ENCODE measurements around the gene ARMC8. TPM values are rescaled to one million over a fixed set of nuclear protein-coding genes. Genes with fewer than 3 reads are reported as not detected.
A peak's percentile ranks its signal among the peaks of the same experiment; 100 is the strongest.

The ARMC8 gene
- 29.9 and 30.3 TPM in 2 replicates for polyA plus RNA-seq (2013)

- H3K79me1 ChIP-seq (ENCODE audit: low read length), result peaks cover 8% of the 10 kb centered on the region
- H3K79me2 ChIP-seq (ENCODE audit: control insufficient read depth, insufficient read depth, low read length, poor library complexity), result peaks cover 8% of the 10 kb centered on the region
- H3K14ac ChIP-seq (ENCODE audit: low read length), result peak within 1 kb of the TSS; percentile 98
- H3K18ac ChIP-seq (ENCODE audit: low read length), result peak within 1 kb of the TSS; percentile 98
- peak within 1 kb of the TSS; percentile 98 for H2BK5ac ChIP-seq (ENCODE audit: low read depth, low read length, poor library complexity)
- H3K23ac ChIP-seq (ENCODE audit: low read length), result no peak within 1 kb of the TSS
- H4K8ac ChIP-seq (ENCODE audit: low read depth, low read length), result peak within 1 kb of the TSS; percentile 96
- H3K27me3 ChIP-seq (ENCODE audit: insufficient read depth, low read length), result no peaks in the 10 kb centered on the region
- peak within 1 kb of the TSS; percentile 99 for H2BK120ac ChIP-seq (ENCODE audit: insufficient read depth, low read length, poor library complexity)
- no CpG with 5 or more reads among the region's 59 CpGs for WGBS (ENCODE audit: extremely low coverage, insufficient coverage, insufficient read length)
- peak within 1 kb of the TSS; percentile 95 for H2AFZ ChIP-seq (ENCODE audit: insufficient read depth, low read length, poor library complexity)
- no peak within 1 kb of the TSS for H2AK5ac ChIP-seq (ENCODE audit: low read length)
- H3K36me3 ChIP-seq (ENCODE audit: control insufficient read depth in 1 of 2, insufficient read depth in 2 of 2, low read length in 2 of 2), result peaks cover under 1 to 1% of the 10 kb centered on the region in 2 experiments
- H4K91ac ChIP-seq (ENCODE audit: low read depth, low read length), result peak within 1 kb of the TSS; percentile 98
- peak within 1 kb of the TSS; percentile 89 for H3K9ac ChIP-seq (ENCODE audit: low read length)
- no peaks in the 10 kb centered on the region for H3K9me3 ChIP-seq (ENCODE audit: insufficient read depth, low read depth, low read length)
- peak within 1 kb of the TSS; percentile 91 for H3K4me3 ChIP-seq (ENCODE audit: low read depth, low read length)
- peaks cover 2 to 3% of the 10 kb centered on the region in 2 experiments for H3K4me1 ChIP-seq (ENCODE audit: control insufficient read depth in 1 of 2, insufficient read depth in 2 of 2, low read length in 2 of 2)
- peak; percentile 64 to 91 for DNase-seq
- H3K4me2 ChIP-seq (ENCODE audit: low read length), result peak within 1 kb of the TSS; percentile 57
- peak within 1 kb of the TSS; percentile 71 for H4K12ac ChIP-seq (ENCODE audit: low read depth, low read length)
- peak within 1 kb of the TSS; percentile 93 for H3K27ac ChIP-seq (ENCODE audit: low read depth, low read length)
- peak within 1 kb of the TSS; percentile 85 for H2BK12ac ChIP-seq (ENCODE audit: low read length)
- H3K4ac ChIP-seq (ENCODE audit: low read depth, low read length), result peak within 1 kb of the TSS; percentile 95
Measured at GRCh38 chr3:138187296-138188012, at the start of gene ARMC8. TSS of gene ARMC8 (plus strand) at chr3:138187301. CDS start at chr3:138187555, 254 bp downstream.

- no peak overlapping the region for H3K9ac ChIP-seq (ENCODE audit: low read length)
- no peak overlapping the region for H3K27ac ChIP-seq (ENCODE audit: low read depth, low read length)
- no peak overlapping the region for H2AK5ac ChIP-seq (ENCODE audit: low read length)
- no peak overlapping the region for H3K18ac ChIP-seq (ENCODE audit: low read length)
- H3K9me3 ChIP-seq (ENCODE audit: insufficient read depth, low read depth, low read length), result no peaks in the 10 kb centered on the region
- H2BK120ac ChIP-seq (ENCODE audit: insufficient read depth, low read length, poor library complexity), result no peak overlapping the region
- H4K8ac ChIP-seq (ENCODE audit: low read depth, low read length), result no peak overlapping the region
- no CpG with 5 or more reads among the region's 2 CpGs for WGBS (ENCODE audit: extremely low coverage, insufficient coverage, insufficient read length)
- H3K4me3 ChIP-seq (ENCODE audit: low read depth, low read length), result no peak overlapping the region
- DNase-seq, result peak; percentile 45 to 56
- H2BK5ac ChIP-seq (ENCODE audit: low read depth, low read length, poor library complexity), result no peak overlapping the region
- H2AFZ ChIP-seq (ENCODE audit: insufficient read depth, low read length, poor library complexity), result no peak overlapping the region
- H3K4ac ChIP-seq (ENCODE audit: low read depth, low read length), result no peak overlapping the region
- no peak overlapping the region for H3K14ac ChIP-seq (ENCODE audit: low read length)
- peaks cover 3% of the 10 kb centered on the region for H3K79me1 ChIP-seq (ENCODE audit: low read length)
- peaks cover 3 to 5% of the 10 kb centered on the region in 2 experiments for H3K4me1 ChIP-seq (ENCODE audit: control insufficient read depth in 1 of 2, insufficient read depth in 2 of 2, low read length in 2 of 2)
- H2BK12ac ChIP-seq (ENCODE audit: low read length), result no peak overlapping the region
- no peak overlapping the region for H3K23ac ChIP-seq (ENCODE audit: low read length)
- no peak overlapping the region for H4K12ac ChIP-seq (ENCODE audit: low read depth, low read length)
- H3K79me2 ChIP-seq (ENCODE audit: control insufficient read depth, insufficient read depth, low read length, poor library complexity), result no peaks in the 10 kb centered on the region
- H3K4me2 ChIP-seq (ENCODE audit: low read length), result no peak overlapping the region
- H3K27me3 ChIP-seq (ENCODE audit: insufficient read depth, low read length), result no peaks in the 10 kb centered on the region
- no peaks in the 10 kb centered on the region for H3K36me3 ChIP-seq (ENCODE audit: control insufficient read depth in 1 of 2, insufficient read depth in 2 of 2, low read length in 2 of 2)
- H4K91ac ChIP-seq (ENCODE audit: low read depth, low read length), result no peak overlapping the region
Measured at GRCh38 chr3:138137861-138138260, 49.2 kb upstream of the ARMC8 start.

- no peak overlapping the region for H3K18ac ChIP-seq (ENCODE audit: low read length)
- H3K79me1 ChIP-seq (ENCODE audit: low read length), result peaks cover 3% of the 10 kb centered on the region
- no peak overlapping the region for H3K4me3 ChIP-seq (ENCODE audit: low read depth, low read length)
- H3K36me3 ChIP-seq (ENCODE audit: control insufficient read depth in 1 of 2, insufficient read depth in 2 of 2, low read length in 2 of 2), result no peaks in the 10 kb centered on the region
- WGBS (ENCODE audit: extremely low coverage, insufficient coverage, insufficient read length), result no CpG with 5 or more reads among the region's 2 CpGs
- no peak overlapping the region for H4K12ac ChIP-seq (ENCODE audit: low read depth, low read length)
- no peak overlapping the region for H2AK5ac ChIP-seq (ENCODE audit: low read length)
- no peak overlapping the region for H4K8ac ChIP-seq (ENCODE audit: low read depth, low read length)
- no peaks in the 10 kb centered on the region for H3K27me3 ChIP-seq (ENCODE audit: insufficient read depth, low read length)
- no peak overlapping the region for H4K91ac ChIP-seq (ENCODE audit: low read depth, low read length)
- no peak overlapping the region for H2BK5ac ChIP-seq (ENCODE audit: low read depth, low read length, poor library complexity)
- no peak overlapping the region for H3K9ac ChIP-seq (ENCODE audit: low read length)
- no peak for DNase-seq
- no peaks in the 10 kb centered on the region for H3K9me3 ChIP-seq (ENCODE audit: insufficient read depth, low read depth, low read length)
- H3K14ac ChIP-seq (ENCODE audit: low read length), result no peak overlapping the region
- H3K23ac ChIP-seq (ENCODE audit: low read length), result no peak overlapping the region
- H3K4me2 ChIP-seq (ENCODE audit: low read length), result no peak overlapping the region
- H3K4ac ChIP-seq (ENCODE audit: low read depth, low read length), result no peak overlapping the region
- peaks cover 3 to 5% of the 10 kb centered on the region in 2 experiments for H3K4me1 ChIP-seq (ENCODE audit: control insufficient read depth in 1 of 2, insufficient read depth in 2 of 2, low read length in 2 of 2)
- H2BK12ac ChIP-seq (ENCODE audit: low read length), result no peak overlapping the region
- no peak overlapping the region for H2BK120ac ChIP-seq (ENCODE audit: insufficient read depth, low read length, poor library complexity)
- no peak overlapping the region for H2AFZ ChIP-seq (ENCODE audit: insufficient read depth, low read length, poor library complexity)
- H3K79me2 ChIP-seq (ENCODE audit: control insufficient read depth, insufficient read depth, low read length, poor library complexity), result no peaks in the 10 kb centered on the region
- no peak overlapping the region for H3K27ac ChIP-seq (ENCODE audit: low read depth, low read length)
Measured at GRCh38 chr3:138139691-138140090, 47.4 kb upstream of the ARMC8 start.

GRCh38 chr3:138140940-138141339 lies 46.2 kb upstream of the ARMC8 start:
- no peaks in the 10 kb centered on the region for H3K36me3 ChIP-seq (ENCODE audit: control insufficient read depth in 1 of 2, insufficient read depth in 2 of 2, low read length in 2 of 2)
- no peak overlapping the region for H4K91ac ChIP-seq (ENCODE audit: low read depth, low read length)
- no peak overlapping the region for H2AFZ ChIP-seq (ENCODE audit: insufficient read depth, low read length, poor library complexity)
- no peak overlapping the region for H2BK12ac ChIP-seq (ENCODE audit: low read length)
- H3K14ac ChIP-seq (ENCODE audit: low read length), result no peak overlapping the region
- no peak overlapping the region for H3K23ac ChIP-seq (ENCODE audit: low read length)
- no peak for DNase-seq
- H3K79me1 ChIP-seq (ENCODE audit: low read length), result peaks cover 3% of the 10 kb centered on the region
- peak overlapping the region; percentile 42 for H3K4me2 ChIP-seq (ENCODE audit: low read length)
- H3K4me1 ChIP-seq (ENCODE audit: control insufficient read depth in 1 of 2, insufficient read depth in 2 of 2, low read length in 2 of 2), result peaks cover 3 to 5% of the 10 kb centered on the region in 2 experiments
- H4K12ac ChIP-seq (ENCODE audit: low read depth, low read length), result no peak overlapping the region
- no peak overlapping the region for H3K4me3 ChIP-seq (ENCODE audit: low read depth, low read length)
- no peak overlapping the region for H2AK5ac ChIP-seq (ENCODE audit: low read length)
- no peak overlapping the region for H2BK120ac ChIP-seq (ENCODE audit: insufficient read depth, low read length, poor library complexity)
- no peak overlapping the region for H2BK5ac ChIP-seq (ENCODE audit: low read depth, low read length, poor library complexity)
- H3K18ac ChIP-seq (ENCODE audit: low read length), result no peak overlapping the region
- peak overlapping the region; percentile 66 for H3K27ac ChIP-seq (ENCODE audit: low read depth, low read length)
- H3K4ac ChIP-seq (ENCODE audit: low read depth, low read length), result no peak overlapping the region
- no peaks in the 10 kb centered on the region for H3K79me2 ChIP-seq (ENCODE audit: control insufficient read depth, insufficient read depth, low read length, poor library complexity)
- H3K27me3 ChIP-seq (ENCODE audit: insufficient read depth, low read length), result no peaks in the 10 kb centered on the region
- H4K8ac ChIP-seq (ENCODE audit: low read depth, low read length), result no peak overlapping the region
- H3K9ac ChIP-seq (ENCODE audit: low read length), result no peak overlapping the region
- H3K9me3 ChIP-seq (ENCODE audit: insufficient read depth, low read depth, low read length), result no peaks in the 10 kb centered on the region

All from trophoblast cell (in vitro differentiated cells and primary cell).